ENCODE measurements around the gene PASD1. TPM values are rescaled to one million over a fixed set of nuclear protein-coding genes. Genes with fewer than 3 reads are reported as not detected.

PASD1 gene
- polyA plus RNA-seq, 1 of the 3 experiments (the other 2 are of a cell fraction) = 0.03 TPM

GRCh38 chrX:151701531-151701930 lies 138.1 kb downstream of the PASD1 start (continued):
- no peak for TF ChIP-seq REST (IDR thresholded peaks at IDR 0.05; ENCODE audit: low read depth, low read length)
- no peak for TF ChIP-seq IRF3 (IDR thresholded peaks at IDR 0.05; ENCODE audit: low read depth, low read length)
- TF ChIP-seq FOXJ3 (CRISPR knock-in tag; IDR thresholded peaks at IDR 0.05) = no peak
- no peak for TF ChIP-seq TEAD4 (IDR thresholded peaks at IDR 0.05; ENCODE audit: borderline replicate concordance, insufficient read depth)
- TF ChIP-seq EP300 (IDR thresholded peaks at IDR 0.05; ENCODE audit: borderline replicate concordance in 1 of 2, low read depth in 1 of 2, low read length in 1 of 2) = no peak

- H3K4me1 ChIP-seq (ENCODE audit: control insufficient read depth in 1 of 2, insufficient read depth in 2 of 2, low read depth in 1 of 2, low read length in 1 of 2) = no peaks in the 10 kb centered on the region
- no peak overlapping the region for H3K27ac ChIP-seq (ENCODE audit: low read depth in 2 of 2, low read length in 1 of 2)
- H3K9ac ChIP-seq = no peak overlapping the region
- no peaks in the 10 kb centered on the region for H3K79me2 ChIP-seq (ENCODE audit: insufficient read depth)
- ChIA-PET CTCF (no interaction called here), POLR2A (no interaction called here)
- H3K4me3 ChIP-seq (ENCODE audit: low read depth in 2 of 2, low read length in 1 of 2) = no peak overlapping the region
- H3K4me2 ChIP-seq = no peak overlapping the region
- no peaks in the 10 kb centered on the region for H3K36me3 ChIP-seq (replicated peaks in 1 of 2; ENCODE audit: control insufficient read depth in 1 of 2, insufficient read depth in 2 of 2, low read length in 1 of 2)
- peaks cover 14% of the 10 kb centered on the region for H3K27me3 ChIP-seq (ENCODE audit: insufficient read depth)
- no peak for TF ChIP-seq EP300 (IDR thresholded peaks at IDR 0.05; ENCODE audit: borderline replicate concordance in 1 of 2, low read depth in 1 of 2, low read length in 1 of 2)
- TF ChIP-seq ELF1 (IDR thresholded peaks at IDR 0.05) = no peak
- TF ChIP-seq NFIC (IDR thresholded peaks at IDR 0.05; ENCODE audit: borderline replicate concordance) = no peak
- no peak for TF ChIP-seq USF2 (IDR thresholded peaks at IDR 0.05; ENCODE audit: borderline replicate concordance, low read depth, low read length)
- TF ChIP-seq NRF1 (IDR thresholded peaks at IDR 0.05; ENCODE audit: low read depth, low read length) = no peak
- no peak for TF ChIP-seq MAX (IDR thresholded peaks at IDR 0.05; ENCODE audit: low read depth)
- no peaks in the 10 kb centered on the region for H3F3A ChIP-seq (replicated peaks; ENCODE audit: insufficient read depth)
- H3K9me2 ChIP-seq = no peaks in the 10 kb centered on the region
- no peak for DNase-seq
- H4K20me1 ChIP-seq (ENCODE audit: insufficient read depth) = no peaks in the 10 kb centered on the region
- H2AFZ ChIP-seq (ENCODE audit: low read depth) = no peak overlapping the region
- WGBS (ENCODE audit: low lambda C conversion rate) = 5% methylated on average over 6 of the region's 9 CpGs
- H3K9me3 ChIP-seq = no peaks in the 10 kb centered on the region
These were observed 138.7 kb downstream of the PASD1 start for GRCh38 chrX:151702026-151702714.

Data from SK-N-SH (cell line).